HG03520 (cell line): ENCODE data around the gene MED12L.
A peak's percentile ranks its signal among the peaks of the same experiment; 100 is the strongest.

Experiments
- ATAC-seq: cut with Tn5 transposase; IDR thresholded peaks from one replicate; pipeline ENCODE4 v1.9.1; 2021; ENCODE audit warnings: mild to moderate bottlenecking, moderate library complexity; ENCODE audit not compliant: unreplicated experiment

The MED12L gene

DNA sequence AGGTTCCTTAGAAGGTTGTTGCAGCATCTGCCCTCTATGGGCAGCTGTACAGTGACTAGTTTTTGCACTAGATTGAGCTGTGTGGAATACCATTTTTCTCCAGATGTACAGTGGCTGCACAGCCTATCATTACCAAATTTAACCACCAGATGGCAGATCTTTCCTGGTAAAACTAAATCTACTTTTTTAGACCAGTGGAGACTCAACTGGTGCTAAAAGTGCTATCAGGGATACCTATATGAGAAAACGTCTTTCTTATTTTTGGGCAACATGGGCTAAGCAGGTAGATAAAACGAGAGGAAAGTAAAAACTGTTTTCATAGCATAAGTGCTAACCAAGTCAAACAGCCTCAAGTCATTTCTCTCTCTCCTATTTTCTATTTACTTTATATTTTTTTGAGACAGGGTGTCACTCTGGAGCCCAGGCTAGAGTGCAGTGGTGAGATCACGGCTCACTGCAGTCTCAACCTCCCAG lies 354.2 kb downstream of the MED12L start:
- ATAC-seq, result no peak

DNA sequence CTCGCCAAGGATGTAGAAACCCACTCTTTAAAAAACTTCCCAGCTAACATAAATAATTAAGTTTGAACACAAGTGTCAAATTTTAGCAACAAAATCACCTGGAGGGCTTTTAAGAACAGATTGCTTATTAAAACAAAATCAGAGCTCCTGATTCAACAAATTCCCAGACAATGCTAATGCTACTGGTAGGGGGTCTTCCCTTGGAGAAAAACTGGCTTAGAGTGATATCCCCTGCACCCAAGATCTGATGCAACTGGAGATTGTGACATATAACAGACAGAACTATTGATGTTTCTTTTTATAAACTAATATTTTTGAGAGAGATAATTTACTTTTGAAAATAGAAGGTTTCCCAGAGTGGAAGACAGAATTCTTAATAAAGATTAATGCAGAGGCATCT lies 355.5 kb downstream of the MED12L start:
- ATAC-seq, result no peak

DNA sequence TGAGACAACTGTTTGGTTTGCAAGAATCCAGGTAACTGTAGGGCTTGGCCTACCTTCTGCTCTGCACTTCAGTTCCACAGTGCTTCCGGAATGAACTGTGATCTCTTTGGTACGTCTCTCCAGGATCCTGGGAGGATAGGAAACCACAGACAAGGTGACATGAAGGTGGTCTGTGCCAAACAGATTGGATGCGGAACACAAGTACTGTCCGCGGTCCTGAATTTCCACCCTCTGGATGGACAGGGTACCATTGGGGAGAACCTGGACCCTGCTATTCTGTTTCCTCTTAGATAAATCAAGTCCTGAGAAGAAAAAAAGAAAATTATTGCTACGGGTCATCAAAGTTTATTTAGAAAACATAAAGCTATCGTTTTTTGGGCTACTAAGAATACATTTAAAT lies 358.1 kb downstream of the MED12L start:
- no peak for ATAC-seq

DNA sequence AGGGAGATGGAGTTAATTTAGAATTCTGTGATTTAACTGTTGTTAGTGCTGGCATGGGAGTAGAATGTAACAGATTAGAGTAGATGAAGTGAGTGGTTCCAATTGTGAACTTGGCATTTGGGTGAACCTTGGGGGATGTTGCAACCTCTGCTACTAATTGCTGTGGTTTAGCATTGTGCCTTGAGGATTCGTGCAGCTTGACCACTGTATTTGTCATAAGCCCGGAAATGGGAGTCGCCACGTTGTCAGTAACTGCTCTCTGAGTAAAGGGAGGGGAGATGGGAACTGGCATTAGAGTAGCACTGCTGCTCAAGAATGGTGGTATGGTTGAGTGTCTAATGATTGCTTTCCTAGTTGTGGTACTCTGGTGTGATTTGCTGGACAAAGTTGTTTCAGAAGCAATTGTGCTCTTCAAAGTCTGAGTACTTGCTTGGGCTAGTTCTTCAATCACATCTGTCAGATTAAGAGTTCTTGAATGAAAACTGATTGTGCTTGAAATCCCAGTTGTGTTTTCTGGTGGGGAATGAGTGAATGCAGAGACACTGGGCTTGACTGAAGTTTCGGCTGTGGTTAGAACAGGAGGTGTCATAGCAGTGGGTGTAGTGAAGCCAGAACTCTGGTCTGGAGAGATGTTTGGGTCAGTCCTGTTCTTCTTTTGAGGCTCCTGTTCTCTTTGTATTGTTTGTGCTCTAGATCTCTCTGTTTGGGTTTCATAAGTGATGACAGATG lies 360.0 kb downstream of the MED12L start:
- no peak for ATAC-seq

DNA sequence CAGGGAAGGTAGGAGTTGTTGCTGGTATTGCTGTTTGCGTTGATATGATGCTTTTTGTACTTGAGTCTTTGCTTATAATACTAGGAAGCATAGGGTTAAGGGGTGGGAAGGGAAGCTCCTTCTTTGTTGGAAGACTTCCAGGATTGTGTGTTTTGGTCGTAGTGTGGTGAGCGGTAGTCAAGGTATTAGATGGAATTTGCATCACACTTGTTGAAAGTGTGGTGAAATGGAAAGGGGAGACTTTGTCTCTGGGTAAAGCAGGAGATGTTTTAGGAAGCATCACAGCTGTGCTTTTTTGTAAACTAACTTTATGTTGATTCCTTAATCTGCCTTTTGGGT lies 360.5 kb downstream of the MED12L start:
- ATAC-seq, result no peak

DNA sequence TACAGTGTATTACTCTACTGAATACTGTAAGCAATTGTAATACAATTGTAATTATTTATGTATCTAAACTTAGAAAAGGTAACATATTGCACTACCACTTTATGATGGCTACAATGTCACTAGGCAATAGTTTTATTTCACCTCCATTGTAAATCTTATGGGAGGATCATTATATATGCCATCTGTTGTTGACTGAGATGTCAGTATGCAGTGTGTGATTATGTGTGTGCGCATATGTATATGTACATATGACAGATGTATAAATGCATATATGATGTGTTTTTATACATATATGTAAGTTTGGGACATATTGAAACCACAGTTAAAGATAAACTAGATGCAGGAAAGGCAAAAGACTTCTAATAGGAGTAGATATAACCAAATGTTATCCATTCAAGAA lies 366.9 kb downstream of the MED12L start:
- ATAC-seq, result no peak

DNA sequence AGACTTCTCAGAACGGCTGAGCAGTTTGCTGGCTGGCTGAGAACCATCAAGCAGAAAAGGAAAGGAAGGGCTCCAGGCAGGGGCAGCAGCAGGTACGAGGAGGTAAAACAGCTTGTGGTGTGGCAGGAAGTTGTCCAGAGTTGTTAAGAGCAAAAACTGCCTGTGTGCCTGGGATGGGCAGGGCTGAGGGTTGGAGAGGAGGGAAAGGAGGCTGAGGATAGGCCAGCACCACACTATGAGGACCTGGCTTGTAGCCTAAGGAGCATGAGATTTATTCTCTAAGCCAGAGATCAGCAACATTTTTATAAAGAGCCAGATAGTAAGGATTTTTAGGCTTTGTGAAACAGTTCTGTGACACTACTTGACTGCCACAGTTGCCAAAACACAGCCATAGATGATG lies 367.4 kb downstream of the MED12L start:
- ATAC-seq, result no peak

DNA sequence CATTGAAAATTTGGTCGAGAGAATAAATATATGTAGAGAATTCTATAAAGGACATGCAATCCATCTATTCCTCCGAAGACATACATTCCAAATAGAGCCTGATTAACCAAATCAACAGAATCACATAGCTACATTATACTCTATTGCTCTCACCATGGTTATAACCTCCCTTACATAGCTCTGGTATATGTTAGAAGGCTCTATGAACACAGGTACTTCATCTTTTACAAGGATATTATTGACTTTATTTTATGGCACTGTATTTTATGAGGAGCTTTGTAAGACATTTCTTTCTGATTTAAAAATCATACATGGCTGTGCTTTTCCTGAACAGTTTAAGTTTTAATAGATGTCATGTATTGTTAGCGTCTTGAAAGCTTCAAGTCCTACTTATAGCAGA lies 370.6 kb downstream of the MED12L start:
- no peak for ATAC-seq

DNA sequence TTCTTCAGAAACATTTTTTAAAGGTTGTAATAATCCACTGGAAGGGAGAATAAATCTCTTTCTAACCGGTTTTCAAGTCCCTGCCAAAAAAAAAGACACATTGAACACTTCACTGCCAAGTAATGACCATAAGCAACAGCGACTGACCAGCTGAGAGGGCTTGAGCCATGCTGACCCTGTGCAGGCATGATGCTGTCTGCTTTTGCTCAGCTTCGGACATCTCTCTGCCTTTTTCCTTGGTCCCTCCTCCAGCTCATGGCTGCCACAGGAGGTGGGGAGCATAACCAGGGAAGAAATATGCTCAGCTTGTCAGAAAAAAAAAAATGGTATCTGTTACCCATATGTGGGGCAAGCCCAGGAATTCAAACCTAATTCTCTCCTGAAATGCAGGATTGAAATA lies 373.9 kb downstream of the MED12L start:
- no peak for ATAC-seq

DNA sequence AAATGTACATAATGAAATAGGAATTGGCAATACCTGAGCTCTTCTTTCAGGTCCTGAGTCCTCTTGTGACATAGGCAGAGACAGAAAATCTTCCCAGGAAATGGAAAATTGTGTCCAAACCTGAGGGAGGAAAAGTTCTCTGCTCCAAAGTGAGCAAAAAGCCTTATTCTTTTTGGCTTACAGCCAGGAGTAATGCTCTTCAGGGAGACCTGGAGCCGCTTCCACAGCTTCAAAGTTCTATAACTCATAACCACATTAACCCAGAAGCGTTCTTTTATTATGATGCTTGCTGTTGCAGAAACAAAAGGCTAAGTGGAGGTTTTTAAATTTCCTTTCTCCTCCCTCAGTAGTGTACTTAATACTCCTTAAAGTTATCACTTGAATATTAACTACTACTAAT lies 374.8 kb downstream of the MED12L start:
- no peak for ATAC-seq

DNA sequence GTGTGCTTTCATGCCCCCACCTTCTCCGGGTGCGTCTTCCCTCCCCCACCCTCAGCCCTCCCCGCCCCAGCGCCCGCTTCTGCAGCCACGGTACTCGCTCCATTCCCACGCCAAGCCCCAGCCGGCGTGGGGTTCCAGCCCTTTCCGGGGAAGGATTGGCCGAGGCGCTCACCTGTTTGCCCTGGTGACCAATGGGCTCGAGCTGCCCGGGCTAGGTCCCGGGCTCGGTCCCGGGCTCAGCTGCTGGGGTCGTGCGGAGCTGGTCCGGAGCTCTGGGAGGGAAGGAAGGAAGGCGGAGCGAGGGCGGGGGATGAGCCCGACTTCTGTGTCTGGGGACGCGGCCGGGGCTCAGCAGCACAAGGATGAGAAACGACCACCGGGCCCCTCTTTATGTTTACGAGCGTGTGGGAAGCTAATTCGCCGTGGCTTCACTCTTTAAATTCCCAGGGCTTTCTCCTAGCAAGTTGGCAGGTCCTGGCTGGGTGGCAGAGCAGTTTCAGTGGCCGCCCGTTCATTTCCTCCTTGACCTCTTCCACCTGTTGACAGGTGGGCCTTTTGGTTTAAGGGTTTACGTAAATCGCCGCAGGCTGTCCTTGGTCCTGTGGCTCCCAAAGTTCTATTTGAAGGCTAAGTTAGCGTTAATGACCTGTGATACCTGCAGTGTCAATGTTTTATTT lies 375.4 kb downstream of the MED12L start, which contains the start of gene IGSF10:
Gene IGSF10 (minus strand): TSS at position 288 of the 677 bp plus-strand sequence. CDS start 2,352 bp downstream, outside the sequence.
- no peak for ATAC-seq

DNA sequence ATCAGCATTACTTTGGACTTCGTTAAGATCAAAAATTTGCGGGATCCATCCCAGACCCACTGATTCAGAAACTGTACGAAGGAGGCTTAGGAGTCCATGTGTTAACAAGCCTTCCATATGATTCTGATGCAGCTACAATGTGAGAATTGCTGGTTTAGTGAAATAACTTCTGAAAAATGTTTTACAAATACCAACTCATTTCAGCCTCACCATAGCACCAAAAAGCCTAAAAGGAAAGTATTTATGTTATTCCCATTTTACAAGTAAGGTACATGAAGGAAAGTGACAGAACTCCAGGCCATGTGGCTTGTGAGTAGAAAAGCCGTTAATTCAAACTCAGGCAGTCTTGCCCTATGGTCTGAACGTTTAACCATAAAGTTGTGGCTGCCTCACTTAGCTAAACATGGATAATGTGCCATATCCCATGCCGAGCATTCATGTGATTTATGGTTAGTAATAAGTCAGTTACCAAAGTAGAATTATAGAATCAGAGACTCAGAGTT lies 376.9 kb downstream of the MED12L start:
- ATAC-seq, result no peak

DNA sequence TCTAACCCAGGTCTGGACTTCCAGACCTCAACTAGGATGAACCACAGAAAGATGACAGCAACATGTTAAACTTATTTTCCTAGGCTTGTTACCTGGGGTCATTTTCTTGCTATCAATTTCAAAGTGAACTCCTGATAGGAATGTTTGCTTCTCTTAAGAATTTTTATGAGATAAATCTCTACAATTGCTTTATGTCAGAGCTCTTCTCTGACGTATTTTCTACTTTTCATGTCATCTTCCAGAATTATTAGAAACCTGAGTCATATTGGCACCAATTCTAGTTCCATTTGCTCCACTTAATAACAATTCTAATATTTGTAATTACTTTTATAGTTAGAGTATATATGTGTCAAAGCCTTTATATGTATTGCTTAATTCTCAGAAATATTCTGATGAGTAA lies 377.5 kb downstream of the MED12L start:
- no peak for ATAC-seq

DNA sequence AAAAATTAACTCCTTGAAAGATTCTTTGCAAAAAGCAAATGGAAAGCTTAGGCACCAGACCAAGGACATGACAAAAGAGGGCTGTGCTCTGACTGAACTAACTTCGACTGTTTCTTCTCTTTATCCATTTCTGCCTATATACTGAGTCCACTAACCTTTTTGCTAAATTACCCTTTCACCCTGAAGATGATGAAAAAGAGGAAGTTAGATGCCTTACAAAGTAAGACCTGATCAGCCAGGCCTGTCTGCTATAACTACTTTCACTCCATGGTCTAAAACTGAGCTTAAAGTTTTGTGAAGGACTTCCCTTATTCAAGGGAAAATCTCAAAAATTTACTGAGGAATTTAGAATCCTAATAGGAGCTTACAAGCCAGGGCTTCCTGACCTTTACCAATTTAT lies 381.6 kb downstream of the MED12L start:
- ATAC-seq, result peak; percentile 50

DNA sequence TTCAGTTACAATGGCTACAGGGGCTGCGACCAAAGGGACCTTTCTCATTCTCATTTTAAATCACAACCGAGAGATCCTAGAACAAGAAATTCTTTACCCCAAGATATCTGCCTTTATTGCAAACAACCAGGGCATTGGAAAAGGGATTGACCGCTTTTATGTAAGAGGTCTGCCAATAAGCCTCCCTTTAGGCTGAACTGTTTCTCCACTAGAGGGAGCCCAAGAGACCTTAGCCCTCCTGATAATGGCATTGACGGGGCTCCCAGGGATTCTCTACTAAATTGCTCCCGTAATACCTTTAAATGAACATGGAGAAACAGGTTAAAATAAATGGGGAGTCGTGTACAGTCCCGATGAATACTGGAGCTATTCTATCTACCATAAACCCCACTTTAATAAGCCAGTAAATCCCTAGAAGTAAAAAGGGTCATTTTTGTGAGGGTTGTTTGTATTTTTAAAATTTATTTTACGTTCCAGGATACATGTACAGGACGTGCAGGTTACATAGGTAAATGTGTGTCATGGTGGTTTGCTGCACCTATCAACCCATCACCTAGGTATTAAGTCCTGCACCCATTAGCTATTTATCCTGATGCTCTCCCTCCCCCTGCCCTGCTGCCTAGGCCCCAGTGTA lies 382.9 kb downstream of the MED12L start:
- ATAC-seq, result no peak

DNA sequence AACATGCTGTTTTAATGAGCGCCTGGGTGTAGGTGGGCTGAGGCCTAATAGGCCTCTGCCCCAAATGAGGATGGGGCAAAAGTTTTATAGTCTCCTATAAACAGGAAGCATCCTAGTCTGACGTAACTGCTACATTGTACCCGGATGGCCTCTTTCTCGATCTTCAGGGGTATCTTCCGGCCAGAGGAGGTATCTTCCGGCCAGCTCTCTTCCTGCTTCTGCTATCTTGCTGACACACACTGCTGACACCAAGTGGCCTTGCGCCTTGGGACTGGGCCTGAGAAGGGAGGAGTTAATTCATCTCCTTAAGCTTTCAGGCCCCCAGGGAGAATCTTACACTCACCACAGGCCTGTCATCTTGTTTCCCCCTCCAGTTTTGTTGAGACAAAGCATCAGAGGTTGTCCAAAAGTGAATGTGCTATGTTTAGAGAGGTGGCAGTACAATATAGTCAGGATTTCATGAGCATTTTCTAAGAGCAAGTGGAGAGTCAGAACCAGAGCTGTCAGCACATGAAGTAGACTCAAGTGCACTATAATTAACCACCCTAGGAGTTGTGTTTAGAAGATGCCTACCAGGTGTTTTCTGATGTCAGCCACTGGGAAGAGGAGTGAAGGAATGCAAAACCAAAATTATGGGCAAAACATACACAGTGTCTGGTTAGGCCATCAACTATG lies 391.0 kb downstream of the MED12L start:
- no peak for ATAC-seq

DNA sequence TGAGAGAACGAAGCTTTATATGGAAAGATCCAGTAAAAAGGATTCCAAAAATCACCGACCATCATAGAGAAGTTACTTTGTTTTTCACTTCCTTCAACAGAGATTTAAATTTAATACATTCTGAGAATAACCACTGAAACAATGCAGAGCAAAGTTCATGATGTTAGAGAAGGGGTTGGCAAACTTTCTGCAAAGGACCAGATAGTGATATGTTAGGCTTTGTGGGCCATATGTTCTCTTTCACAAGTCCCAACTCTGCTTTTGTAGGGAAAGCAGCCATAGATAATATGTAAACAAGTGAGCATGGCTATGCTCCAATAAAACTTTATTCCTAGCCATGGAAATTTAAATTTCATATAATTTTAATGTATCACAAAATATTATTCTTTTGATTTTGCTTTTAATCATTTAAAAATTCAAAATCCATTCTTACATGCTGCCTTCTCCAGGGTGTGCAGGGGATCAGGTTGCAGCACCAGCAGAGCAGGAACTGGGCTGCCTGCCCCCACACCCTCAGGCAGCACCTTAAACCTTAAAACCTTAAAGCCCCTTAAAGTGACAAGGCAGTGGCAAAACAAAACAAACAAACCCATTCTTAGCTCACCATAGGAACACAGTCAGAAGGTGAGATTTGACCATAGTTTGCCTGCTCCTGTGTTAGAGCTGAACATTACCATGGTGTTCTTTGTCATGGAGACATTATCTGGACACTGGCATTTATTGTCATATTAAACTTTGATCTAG lies 392.3 kb downstream of the MED12L start:
- ATAC-seq, result no peak

DNA sequence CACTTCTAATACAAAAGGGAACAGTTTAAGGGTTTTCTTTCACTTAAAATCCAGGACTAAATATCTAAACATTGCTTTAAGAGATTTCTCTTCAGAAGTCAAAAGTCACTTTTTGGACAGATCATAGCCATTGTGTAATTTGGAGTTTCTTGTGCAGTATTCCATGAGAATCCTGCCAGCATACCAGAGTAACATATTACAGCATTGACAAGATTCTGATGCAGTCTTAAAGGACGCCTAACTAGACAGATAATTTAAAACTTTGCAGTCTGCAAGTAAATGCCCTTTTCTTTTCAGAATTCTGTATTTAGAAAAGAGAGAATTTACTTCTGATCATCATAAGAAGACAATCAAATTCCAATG lies 392.9 kb downstream of the MED12L start:
- ATAC-seq, result no peak

DNA sequence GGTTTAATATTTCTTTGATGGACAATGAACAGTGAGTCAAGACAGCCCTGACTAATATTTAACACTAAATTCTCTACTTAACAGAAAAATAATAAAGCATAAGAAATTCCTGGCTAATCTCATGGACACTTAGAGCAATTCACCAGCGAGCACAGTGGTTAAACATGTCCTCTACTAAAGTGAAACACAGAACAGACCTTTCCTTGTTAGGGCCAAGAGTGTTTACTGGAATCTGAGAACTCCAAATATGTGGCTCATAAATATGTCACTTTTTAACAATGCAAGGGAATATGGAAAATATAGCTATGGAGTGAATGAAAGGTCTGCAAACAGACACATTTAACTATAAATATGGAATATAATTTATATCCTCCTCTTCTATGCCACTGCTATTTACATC lies 394.0 kb downstream of the MED12L start:
- ATAC-seq, result no peak

DNA sequence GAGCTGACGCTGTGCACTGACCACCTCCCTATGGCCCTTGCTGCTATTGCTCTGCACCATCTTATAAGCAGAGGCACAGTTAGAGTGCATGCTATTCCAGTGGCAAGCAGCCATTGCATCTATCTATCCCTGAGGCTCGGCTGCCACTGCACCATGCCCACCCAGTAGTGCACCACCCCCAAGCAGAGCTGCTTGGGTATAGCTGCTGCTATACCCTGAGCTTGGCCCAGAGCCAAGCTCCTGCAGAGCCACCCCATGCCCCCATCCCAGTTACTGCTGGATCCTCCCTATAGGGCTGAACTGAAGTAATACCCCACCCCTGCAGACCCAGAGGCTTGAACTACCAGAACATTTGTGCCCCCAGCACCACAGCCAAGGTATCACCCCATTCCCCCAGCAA lies 395.0 kb downstream of the MED12L start:
- ATAC-seq, result no peak

DNA sequence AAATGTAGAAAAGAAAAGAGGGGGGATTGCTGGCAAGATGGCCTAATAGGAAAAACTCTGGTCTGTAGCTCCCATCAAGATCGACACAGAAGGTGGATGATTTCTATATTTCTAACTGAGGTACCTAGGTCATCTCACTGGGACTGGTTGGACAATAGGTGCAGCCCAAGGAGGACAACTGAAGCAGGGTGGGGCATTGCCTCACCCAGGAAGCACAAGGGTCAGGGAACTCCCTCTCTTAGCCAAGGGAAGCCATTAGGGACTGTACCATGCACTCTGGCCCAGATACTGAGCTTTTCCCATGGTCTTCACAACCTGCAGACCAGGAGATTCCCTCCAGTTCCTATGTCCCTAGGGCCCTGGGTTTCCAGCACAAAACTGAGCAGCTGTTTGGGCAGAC lies 398.0 kb downstream of the MED12L start:
- ATAC-seq, result no peak
